Measurements from ENCODE around the gene RBM20.

GRCh38 chr10:110649347-110650264, 5.5 kb downstream of the RBM20 start:
- TF ChIP-seq POLR2A (IDR thresholded peaks at IDR 0.05) (no peak), POLR2AphosphoS5 (IDR thresholded peaks at IDR 0.05) (no peak), EP300 (IDR thresholded peaks at IDR 0.05) (no peak), CTCF (IDR thresholded peaks at IDR 0.05) (no peak)

Measured in gastroesophageal sphincter (tissue), 3 donors.